GM18502 (cell line): Measurements from ENCODE around the gene CACNA1C.

Experiments
- ATAC-seq: cut with Tn5 transposase; IDR thresholded peaks from one replicate; pipeline ENCODE4 v1.9.1; 2021; ENCODE audit warnings: mild to moderate bottlenecking; ENCODE audit not compliant: unreplicated experiment, poor library complexity

CACNA1C gene

DNA sequence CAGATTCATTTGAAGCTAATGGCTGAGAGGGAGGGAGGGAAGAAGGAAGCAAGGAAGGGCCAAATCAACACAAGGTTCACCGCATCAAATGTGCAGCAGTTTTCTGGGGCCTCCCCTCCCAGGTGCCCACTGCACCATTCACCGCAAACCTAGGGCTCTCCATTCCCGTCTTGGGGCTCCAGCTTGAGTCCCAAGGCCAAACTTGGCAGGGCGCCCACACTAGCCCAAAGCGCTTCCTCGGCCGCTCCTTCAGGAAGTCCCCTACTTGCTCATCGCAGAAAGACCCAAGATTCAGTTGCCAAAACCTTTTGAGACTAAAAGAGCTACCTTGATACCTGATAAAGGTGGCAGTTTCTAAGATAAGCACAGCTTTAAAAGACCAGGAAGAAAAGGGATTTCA is 601.5 kb downstream of the CACNA1C start:
- ATAC-seq, result no peak

DNA sequence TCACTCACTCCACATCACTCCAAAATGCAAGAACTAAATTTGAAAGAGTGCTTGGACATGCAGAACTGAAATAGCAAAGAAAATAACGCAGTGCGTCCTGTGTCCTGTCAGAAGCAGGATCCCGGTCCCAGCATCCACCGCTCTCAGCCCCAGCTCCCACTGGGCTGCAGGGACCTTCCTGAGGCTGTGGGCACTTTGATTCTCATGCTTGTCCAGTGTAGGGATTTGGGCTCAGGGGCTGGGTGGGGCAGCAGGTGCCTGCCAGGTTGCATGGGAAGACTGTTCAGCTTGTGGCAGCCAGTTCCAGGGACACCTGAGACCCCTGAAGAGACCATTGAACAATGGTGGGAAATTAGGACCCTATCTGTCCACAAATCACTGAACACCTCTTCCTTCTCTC is 602.0 kb downstream of the CACNA1C start:
- no peak for ATAC-seq

DNA sequence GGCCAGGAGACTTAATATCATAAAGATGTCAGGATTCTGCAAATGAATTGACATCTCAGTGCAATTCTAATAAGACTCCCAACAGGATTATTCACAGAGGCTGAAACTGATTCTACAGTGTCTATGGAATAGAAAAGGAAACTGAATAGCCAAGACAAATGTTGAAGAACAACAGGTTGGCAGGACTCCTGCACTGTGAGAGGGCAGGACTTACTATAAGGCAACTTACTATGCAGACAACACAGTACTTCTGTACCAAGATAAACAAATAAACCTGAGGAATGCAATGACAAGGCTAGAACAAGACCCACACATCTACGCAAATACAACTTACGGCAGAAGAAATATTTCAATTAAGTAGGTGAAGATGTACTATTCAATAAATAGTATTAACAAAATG is 609.7 kb downstream of the CACNA1C start:
- ATAC-seq, result no peak

GRCh38 chr12:2664721-2665577 is 612.2 kb downstream of the CACNA1C start:
- no peak for ATAC-seq

GRCh38 chr12:2666411-2666810 is 613.6 kb downstream of the CACNA1C start:
- no peak for ATAC-seq

- no peak for ATAC-seq
These were observed 614.1 kb downstream of the CACNA1C start for GRCh38 chr12:2666846-2667245.

GRCh38 chr12:2667716-2668440 is 615.1 kb downstream of the CACNA1C start:
- no peak for ATAC-seq

GRCh38 chr12:2668816-2669215 is 616.0 kb downstream of the CACNA1C start:
- ATAC-seq, result no peak

DNA sequence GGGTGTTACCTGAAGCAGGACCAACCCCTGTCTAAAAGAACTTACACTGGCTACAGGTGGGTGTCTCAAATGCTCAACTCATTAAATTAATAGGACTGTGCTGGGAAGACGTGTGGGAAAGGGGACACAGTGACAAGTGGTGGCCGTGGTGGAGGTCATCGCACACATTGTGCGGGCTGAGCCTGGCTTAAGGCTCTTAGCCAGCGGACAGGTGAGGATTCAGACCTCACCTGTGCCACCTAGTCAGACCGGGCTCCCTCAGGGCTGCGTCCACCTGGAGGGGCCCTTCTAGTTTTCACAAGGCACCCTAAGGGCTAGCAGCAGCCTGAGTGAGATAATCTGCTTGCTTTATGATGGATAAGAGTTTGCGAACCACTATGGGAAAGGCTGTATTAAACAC is 616.8 kb downstream of the CACNA1C start:
- no peak for ATAC-seq

GRCh38 chr12:2672863-2673262 is 620.1 kb downstream of the CACNA1C start:
- no peak for ATAC-seq

DNA sequence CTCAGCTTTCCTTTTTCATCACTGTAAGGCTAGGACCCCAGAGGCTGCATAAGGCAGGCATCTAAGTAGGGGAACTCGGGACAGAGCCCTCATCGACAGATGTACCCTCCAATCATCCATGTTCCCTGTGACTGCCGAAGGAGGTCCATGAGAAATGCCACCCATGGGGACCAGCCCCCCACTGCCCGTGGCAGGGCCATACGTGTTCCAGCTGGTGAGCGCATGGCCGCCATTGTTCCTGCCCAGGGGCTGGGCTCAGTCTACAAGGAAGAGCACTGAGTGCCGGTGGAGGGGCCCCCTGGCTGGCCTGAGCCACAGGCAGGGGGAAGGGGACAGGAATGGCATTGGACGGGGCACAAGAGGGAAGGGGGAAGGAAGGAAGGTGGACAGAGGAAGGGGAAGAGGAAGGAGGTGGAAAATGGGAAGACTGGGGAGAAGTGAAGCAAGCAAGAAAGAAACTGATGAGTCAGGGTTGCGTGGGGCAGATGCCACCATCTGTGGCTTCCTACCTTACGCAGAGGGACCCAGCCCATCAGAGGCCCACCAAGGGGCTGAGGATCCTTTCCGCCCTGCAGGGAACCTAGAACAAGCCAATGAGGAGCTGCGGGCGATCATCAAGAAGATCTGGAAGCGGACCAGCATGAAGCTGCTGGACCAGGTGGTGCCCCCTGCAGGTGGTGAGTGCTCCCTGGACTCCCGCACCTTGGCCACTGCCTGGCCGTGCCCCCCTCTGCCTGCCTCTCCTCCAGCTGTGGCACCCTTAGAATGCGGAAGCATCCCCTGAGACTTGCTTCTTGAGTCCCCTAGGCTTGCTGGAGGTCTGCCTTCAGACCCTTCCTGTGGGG is 621.4 kb downstream of the CACNA1C start:
- ATAC-seq, result no peak

DNA sequence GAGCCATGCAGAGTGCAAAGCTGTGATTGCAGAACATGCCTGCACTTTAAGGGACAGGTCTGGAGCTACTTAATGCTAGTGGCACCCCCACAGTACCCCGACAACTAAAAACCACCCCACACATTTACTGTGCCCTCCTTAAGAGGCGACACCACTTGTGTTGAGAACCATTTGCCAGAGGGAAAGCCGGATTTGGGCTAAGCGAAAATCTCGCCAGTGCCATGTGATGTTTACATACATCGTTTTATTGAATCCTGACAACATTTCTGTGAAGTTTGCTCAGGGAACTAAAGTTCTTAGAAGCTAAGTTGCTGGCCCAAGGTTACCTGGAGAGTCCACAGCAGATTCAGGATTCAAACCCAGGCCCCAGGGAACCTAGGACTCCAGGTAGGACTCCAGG is 623.0 kb downstream of the CACNA1C start:
- ATAC-seq, result no peak

DNA sequence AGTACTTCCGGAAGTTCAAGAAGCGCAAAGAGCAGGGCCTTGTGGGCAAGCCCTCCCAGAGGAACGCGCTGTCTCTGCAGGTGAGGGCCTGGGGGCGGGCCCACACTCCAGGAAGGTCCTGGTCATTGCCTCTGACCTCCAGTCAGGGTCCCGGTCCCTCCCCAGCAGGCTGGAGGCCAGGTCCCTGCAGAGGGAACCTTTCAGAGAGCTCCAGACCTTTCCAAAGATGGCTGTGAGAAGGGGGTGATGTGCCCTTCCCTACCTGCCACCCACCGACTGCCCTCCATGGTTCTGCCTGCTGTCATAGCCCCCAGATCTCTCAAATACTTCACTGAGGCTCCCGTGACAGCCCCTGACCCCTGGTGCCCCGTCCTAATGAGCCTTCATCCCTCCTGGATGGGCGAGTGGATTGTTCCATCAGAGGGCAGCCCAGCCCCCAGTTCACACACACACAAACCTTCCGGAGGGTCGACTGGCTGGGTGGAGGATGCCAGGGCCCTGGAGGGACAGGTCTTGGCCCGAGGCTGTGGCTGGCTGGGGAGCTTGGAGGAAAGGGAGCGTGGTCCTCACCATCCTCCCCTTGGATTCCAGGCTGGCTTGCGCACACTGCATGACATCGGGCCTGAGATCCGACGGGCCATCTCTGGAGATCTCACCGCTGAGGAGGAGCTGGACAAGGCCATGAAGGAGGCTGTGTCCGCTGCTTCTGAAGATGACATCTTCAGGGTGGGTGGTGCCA is 624.5 kb downstream of the CACNA1C start:
- no peak for ATAC-seq

- no peak for ATAC-seq
These were observed 625.6 kb downstream of the CACNA1C start for GRCh38 chr12:2678426-2678825.

GRCh38 chr12:2679068-2679815 is 626.5 kb downstream of the CACNA1C start:
- ATAC-seq, result no peak

- no peak for ATAC-seq
These were observed 627.3 kb downstream of the CACNA1C start for GRCh38 chr12:2679816-2680675.

DNA sequence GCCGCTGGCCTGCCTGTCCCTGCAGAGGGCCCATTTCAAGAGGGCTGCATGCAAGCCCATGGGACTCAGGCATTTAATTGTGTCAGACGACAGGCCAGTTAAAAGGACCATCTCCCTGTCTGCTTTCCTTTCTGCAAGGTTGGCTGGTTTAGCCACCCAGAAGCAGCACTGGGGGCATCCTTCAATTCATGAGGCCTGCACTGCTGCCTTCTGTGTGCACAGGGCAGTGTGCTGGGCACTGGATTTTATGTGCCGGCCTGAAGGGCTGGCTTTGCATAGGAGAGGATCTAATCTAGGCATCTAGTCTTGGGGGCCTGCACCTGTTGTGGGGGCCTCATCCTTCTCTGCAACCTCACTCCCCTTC is 627.9 kb downstream of the CACNA1C start:
- ATAC-seq, result no peak

DNA sequence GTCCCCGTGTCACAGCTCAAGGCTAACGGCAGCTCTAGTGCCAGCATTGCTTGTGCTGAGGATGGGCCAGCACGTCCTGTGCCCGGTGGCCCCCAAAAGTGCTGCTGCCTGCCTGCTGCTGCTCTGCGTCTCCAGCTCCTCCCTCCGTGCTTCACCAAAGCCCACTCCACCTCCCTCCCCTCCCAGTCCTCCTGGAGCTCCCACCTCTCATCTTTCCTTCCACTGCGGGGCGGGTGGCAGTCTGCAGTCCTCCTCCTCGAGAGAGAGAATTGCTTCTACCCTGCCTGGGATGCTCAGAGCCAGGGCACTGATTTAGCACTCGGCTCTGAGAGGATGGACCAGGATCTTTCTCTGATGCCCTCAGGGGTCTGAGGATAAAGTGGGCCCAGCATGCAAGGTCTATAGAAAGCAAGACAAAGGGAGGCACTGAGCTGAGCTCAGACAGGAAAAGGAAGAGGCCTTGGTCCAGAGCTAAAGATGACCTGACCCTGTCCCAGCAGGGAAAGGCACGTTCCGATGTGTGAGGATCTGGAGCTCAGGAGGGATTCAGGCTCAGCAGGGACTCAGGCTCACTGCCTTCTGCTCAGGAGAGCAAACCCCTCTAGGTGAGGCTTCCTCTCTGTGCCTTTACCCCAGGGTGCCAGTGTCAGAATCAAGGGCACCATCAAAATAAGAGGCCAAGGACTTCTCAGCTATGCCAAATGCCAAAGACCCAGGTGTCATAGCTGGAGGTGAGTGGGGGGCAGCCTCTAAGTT is 628.8 kb downstream of the CACNA1C start:
- no peak for ATAC-seq
